Hindlimb muscle (tissue), 1 donor: ENCODE measurements around the gene PPP1R16B. TPM values are rescaled to one million over a fixed set of nuclear protein-coding genes. Genes with fewer than 3 reads are reported as not detected.

Source experiments
- DNase-seq: peaks from one replicate; pipeline ENCODE4 v3.0.0-alpha.2; 2013
- polyA plus RNA-seq: library from polyadenylated mRNA; unstranded; fragments of 120-200 nt; gene quantifications from one replicate; pipeline ENCODE4 v1.2.1, GENCODE V29; 2013; ENCODE audit not compliant: insufficient read length

PPP1R16B gene
- polyA plus RNA-seq, 1 donor: 3.7 TPM

DNA sequence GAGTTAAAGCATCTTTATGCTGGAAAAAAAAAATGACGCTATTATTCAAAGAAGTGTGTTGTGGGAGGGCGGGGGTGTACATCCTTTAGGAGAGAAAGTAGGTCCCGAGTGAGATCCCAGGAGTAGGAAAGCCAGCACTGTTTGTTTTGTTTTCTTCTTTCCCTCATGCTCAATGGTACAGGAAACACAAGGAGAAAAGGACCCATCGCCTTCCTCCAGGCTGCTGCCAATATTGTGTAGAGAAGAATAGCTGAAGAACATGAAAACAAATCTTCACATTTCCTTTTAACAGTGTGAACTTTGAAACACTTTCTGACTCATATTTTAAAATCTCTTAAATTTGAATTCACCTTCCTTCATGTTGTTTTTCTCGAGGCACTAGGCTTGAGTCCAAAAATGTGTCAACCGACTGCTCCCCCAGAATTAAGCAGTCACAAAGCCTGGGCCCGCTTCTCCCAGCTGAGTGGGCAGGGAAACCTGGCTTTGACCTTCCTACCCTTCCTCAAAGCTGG is 22.3 kb downstream of the PPP1R16B start:
- DNase-seq: no peak

DNA sequence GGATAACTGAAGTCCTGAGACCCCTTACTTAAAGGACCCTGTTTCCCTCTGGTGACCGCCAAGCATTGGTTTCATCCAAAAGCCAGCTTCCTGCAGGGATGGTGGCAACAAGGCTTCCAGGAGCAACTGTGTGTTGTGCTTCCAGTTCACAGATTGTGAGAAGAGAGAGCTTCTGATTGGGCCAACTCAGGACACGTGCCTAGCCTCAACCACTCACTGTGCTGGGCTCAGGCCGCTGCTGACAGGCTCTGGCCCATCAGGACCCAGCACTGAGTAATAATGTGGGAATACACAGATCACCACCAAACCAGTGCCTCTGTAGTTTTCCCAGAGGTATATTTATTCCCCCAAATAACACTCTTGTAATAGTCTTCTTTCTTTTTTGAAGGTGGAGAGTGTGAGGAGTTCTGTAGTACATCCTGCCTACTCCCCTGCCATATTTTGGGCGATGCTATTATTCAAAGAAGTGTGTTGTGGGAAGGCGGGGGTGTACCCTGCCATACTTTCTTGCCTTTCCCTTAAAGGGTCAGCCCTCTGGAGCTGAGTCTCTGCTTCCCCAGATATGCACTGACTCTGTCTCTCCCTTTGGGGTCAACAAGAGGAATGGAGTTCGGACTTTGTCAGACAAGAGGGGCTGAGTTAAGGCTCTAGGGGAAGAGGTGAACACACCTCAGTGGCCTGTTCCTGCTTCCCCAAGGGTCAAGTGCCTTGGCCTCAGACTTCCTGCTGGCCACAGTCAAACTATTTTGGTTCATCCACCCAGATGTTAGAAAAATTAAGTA is 23.2 kb downstream of the PPP1R16B start:
- no peak for DNase-seq

DNA sequence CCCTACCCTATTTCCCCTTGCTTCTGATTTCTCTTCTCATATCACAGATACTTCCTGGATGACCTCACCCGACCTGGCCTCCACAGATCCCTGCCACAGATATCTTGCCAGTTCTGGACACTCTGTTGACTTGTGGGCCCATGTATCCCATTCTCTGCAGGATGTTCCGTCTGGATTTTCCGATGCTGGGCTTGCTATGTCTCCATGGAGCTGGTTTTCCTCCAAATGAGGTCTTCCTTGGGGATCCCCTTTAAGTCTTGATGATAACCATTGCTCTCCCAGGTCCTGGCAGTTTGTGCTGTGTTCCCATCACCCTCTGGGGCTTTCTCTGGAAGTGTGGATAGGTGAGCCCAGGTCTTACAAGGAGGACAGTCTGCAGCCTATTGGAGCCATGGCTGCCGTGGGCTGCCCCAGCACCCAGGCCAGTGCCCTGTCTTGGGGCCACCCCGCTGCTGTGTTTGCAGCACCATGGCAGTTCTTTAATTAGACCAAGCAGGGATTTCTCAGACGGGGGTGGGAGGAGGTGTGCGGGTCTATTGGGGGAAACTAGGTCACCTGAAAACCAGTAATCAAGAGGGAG is 23.9 kb downstream of the PPP1R16B start:
- no peak for DNase-seq

DNA sequence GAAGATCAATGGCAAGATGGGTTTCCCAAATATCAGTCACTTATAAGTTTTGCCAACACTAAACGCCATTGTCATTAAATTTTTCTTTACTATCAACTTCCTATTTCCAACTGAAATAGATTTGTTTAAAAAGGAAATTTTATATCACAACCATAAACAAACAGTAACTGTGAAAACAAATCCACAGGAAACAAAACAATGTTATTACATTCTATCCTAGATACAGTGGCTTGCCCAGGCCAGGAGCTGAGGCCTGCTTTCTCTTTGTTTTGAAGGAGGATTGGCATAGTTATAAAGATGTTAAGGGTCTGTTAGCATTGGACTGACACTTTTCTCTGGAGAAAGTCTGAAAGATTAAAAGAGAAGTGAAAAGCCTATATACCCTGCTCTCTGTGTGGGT is 24.9 kb downstream of the PPP1R16B start:
- no peak for DNase-seq

DNA sequence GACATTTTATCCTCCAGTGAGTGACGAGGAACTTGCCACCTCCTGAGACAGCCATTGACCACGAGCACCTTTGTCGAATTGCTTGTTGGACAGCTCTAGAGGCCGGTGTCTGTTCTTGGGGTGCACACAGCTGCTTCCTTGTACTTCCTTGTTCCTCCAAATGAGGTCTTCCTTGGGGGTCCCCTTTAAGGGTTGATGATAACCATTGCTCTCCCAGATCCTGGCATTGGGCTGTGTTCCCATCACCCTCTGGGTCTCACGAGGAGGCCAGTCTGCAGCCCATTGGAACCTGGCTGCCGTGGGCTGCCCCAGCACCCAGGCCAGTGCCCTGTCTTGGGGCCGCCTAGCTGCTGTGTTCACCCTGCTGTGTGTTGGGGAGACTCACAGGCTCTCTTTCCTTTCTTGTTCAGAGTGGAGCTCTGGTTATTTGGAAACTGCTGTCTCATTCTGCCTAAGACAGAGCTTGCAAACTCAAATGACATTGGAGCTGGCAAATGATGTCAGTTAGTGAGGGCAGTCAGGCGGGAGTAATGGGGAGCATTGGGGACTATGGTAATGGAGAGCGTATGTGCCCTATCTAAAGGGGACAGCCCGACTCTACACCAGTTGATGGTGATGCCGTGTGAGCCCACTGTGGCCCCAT is 25.7 kb downstream of the PPP1R16B start:
- DNase-seq: no peak

DNA sequence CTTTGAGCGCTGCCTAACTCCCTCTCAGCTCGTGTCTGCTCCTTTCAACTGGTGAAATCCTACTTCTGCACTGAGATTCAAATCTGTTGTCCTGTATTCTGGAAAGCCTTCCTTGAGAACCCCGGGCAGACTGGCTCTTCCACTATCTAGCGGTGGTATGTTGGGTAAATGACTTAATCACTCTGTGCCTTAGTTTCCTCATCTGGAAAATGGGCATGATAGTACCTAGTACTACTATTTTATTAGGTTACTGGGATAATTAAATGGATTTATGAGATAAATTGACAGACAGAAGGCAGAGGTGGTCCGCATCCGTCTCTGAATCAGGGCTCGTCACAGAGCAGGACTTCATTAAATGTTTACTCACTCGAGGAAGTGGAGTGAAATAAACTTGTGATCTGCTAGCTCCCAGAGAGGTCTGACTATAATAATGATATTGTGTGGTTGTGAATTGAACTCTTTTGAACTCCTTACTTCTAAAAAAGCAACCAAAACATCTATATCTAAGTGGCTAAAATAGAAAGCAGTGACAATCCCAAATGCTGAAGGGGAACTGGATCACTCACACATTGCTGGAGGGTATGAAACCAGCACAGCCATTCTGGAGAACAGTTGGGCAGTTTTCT is 26.6 kb downstream of the PPP1R16B start:
- no peak for DNase-seq

DNA sequence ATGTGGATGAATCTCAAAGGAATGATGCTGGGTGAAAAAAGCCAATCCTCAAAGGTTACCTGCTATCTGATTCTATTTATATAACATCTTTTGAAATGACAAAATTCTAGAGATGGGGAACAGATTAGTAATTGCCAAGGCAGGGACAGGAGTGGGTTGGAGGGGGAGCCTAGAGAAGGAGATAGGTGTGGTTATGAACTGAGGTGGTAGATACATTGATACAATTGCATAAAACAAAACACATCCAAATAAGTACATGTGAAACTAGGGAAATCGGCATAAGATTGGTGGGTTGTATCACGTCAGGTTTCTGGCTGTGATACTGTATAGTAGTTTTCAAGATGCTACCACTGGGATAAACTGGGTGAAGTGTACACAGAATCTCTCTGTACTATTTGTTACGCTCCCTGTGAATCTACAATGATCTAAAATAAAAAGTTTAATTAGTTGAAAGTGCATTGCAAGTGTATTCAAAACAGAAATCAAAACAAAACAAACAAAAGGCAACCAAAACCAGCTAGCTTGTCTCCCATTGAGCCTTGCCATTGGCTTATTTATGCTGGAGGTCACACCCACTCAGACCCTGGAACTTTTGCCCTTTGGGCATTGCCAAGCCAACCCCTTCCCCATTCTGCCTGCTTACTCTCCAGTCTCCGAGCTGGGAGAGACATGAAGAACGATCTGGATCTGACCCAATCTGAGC is 27.8 kb downstream of the PPP1R16B start:
- no peak for DNase-seq

DNA sequence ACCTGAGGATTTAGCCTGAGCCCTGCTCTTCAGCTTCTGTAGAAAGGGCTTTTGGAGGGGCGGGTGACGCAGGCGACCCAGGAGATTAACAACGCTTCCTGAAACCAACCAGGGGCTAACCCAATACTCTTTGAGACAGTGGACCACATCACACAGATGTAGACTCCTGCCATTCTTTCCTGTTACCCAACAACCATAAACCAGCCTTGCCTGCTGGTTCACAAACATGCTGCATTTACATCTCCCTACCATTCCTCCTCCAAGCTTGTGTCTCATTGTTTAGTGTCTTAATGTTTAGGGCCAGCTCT is 28.3 kb downstream of the PPP1R16B start:
- no peak for DNase-seq

DNA sequence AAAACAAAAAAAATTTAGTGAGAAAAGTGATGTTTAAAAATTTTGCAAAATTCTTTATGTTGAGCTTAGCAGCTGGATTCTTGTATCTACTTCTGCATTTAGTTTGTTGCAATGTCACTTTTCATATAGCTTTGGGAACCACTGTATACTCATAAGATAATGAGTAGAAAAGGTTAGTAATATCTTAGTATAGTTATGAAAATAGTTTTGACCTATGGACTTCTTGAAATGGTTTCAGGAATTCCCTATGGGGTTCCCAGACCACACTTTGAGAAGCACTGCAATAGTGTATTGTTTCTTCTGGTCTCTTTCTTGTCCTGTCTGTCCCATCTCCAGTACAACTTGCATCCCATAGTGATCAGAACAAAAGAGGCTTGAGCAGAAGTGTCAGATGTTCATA is 29.4 kb downstream of the PPP1R16B start:
- DNase-seq: no peak

DNA sequence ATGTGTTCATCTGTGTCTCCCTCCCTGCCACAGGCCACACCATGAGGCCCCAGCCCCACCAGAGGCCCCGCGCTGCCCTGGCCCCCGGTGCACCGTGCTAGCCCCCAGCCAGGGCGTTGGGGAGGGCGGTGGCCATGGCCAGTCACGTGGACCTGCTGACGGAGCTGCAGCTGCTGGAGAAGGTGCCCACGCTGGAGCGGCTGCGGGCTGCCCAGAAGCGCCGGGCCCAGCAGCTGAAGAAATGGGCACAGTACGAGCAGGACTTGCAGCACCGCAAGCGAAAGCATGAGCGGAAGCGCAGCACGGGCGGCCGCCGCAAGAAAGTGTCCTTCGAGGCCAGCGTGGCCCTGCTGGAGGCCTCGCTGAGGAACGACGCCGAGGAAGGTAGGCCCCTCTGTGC is 30.3 kb downstream of the PPP1R16B start:
- DNase-seq: no peak

DNA sequence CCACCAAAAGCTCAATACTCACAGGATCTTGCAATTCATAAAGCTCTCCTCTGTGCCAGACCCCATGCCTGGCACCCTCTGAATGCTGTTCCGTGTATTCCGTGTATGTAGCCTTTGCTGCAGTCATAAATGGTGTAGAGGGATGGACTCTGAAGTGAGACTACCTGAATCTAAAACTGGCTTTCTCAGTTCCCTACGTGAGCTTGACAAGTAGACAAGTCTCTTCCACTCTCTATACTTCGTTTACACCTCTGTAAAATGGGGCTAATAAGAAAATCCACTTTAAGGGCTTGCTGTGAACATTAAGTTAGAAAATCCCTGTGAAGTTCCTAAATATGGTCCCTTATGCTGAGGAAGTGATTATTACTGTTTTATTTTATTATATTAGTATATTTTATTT is 31.5 kb downstream of the PPP1R16B start:
- no peak for DNase-seq

DNA sequence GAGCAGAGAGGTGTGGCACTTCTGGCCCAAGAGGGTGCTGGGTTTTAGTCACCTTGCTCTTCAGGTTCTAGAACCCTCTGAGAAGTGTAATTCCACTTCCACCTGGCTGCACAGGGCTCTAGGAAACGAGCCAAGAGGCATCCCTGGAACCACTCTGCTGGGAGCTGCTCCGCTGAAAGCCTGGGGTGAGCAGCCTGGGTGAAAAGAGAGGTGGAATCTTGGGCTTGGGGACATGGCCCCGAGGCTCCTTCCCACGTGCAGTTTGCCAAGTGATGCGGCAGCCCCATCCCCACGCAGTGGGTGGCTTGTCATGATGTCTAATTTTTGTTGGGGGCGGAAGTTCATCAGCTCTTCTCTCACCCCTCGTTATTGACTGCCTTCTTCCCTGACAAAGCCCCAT is 32.8 kb downstream of the PPP1R16B start:
- DNase-seq: no peak

DNA sequence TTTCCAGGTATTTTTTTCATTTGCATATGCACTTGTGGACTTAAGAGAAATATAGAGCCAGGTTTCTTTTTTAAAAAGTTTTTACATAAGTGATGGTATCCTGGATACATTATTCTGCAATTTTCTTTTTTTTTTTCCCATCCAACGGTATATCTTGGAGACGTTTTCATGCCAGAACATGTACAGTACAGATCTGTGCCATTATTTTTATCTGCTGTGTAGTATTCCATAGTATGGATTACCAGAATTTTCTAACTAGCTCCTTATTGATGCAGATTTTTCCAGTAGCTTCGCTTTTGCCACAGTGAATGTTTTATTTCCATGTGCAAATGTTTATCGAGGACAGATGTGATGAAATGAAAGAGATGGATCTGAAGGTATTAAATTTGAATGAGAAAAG is 34.1 kb downstream of the PPP1R16B start:
- DNase-seq: no peak

DNA sequence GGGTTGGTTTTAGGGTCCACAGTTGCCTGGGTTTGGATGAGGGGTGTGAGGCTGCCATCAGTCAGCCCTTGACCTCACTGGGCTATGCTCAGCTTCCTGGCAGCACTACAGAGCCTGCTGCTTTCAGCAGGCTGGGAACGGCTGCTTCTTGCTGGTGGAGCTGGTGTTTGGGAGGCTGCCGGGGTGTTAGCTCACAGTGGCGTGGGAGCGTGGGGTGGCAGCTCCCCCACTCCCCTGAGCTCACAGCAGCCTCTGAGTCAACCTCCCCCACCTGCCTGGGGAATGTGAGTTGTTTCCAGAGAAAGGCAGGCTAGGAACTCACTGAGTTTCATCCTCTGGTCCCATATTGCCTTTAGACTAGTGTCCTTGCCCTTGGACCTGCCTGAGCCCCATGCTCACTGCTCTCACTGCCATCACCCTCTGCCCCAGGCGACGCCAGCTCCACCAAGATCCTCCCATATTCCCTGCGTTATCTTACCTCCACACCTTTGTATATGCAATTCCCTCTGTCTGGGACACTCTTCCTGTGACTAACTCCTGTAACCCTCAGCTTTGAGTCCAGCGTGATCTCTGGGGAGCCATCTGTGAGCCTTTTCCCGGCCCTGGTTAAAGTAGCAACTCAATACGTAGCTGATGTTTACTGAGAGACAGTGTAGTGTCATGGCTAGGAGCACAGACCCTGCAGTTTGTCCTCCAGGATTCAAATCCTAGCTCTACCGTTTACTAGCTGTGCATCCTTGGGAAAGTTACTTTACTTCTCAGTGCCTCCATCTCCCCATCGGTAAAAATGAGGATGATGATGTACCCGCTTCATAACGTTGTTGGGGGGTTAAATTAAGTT is 34.8 kb downstream of the PPP1R16B start:
- no peak for DNase-seq

DNA sequence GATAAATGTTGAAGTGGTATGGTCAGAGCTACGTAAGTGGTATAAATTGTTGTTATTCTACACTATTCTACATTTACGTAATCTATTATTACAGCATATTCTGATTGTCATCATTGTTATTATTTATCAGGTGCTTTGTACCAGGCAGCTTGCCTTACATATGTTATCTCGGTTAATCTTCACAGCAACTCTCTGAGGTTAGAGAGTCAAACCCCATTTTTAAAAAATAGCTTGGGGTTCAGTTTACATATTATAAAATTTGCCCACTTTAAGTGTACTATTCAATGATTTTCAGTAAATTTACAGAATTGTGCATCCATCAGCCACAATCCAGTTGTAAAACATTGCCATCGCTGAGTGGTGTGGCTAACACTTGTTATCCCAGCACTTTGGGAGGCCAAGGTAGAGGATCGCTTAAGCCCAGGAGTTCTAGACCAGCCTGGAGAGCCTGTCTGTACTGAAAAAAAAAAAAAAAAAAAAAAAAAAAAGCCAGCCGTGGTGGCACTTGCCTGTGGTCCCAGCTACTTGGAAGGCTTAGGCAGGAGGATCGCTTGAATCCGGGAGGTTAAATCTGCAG is 35.5 kb downstream of the PPP1R16B start:
- DNase-seq: no peak

DNA sequence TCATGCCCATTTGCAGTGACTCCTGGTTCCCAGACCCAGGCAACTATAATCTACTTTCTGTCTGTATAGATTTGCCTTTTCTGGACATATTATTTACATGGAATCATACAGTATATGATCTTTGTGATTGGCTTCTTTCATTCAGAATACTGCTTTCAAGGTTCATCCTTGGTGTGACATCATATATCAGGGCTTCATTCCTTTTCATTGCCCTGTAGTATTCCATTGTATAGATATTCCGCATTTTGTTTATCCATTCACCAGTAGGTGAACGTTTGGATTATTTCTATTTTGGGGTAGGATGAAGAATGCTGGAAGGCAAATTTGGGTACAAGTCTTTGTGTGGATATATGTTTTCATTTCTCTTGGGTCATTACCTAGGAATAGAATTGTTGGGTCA is 36.1 kb downstream of the PPP1R16B start:
- DNase-seq: no peak

DNA sequence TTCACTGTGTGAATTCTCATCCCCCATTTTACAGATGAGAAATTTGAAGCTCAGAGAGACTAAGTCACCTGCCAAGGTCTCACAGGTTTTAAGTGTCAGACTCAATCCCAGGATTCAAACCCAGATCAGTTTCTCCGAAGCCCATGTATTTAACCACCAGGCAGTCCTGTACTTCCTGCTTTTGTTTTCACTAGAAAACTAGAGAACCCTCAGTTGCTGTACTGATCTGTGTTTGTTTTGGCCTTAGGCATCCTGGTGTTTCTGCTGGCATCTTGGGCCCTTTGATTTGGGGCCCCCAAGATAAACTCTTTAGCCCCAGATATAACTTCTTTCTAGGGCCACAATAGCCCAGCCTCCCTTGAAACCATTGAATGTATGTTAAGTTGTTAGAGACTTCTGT is 36.5 kb downstream of the PPP1R16B start:
- no peak for DNase-seq

DNA sequence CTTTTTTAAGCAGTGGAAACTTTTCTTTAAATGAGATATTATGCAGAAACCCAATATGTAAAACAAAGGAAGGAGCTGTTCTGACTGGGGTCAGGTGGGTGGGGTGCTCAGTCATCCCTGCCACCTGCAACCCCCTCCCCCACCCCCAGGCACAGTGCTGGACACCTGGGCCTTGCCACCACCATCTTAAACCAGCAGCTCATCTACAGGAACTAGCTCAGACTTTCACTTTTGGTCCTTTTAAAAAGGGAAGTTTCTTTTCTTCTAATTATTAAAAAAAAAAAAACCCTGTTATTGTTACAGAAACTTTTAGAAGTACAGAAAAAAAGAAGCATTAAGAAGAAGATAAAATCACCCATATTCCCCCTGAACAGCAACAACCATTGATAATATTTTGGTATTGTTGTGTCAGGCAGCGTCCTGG is 37.1 kb downstream of the PPP1R16B start:
- no peak for DNase-seq

DNA sequence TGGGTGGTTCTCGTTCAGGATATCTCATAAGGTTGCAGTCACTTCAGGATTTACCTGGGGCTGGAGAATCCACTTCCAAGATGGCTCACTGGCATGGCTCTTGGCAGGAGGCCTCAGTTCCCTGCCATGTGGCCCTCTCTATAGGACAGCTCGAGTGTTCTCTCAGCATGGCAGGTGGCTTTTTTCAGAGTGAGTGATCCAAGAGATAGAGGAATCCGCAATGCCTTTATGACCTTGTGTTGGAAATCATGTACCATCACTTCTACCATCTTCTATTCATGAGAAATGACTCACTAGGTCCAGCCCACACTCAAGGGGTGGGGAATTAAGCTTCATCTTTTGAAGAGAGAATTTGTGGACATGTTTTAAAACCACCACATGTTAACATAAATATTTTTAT is 37.8 kb downstream of the PPP1R16B start:
- no peak for DNase-seq

DNA sequence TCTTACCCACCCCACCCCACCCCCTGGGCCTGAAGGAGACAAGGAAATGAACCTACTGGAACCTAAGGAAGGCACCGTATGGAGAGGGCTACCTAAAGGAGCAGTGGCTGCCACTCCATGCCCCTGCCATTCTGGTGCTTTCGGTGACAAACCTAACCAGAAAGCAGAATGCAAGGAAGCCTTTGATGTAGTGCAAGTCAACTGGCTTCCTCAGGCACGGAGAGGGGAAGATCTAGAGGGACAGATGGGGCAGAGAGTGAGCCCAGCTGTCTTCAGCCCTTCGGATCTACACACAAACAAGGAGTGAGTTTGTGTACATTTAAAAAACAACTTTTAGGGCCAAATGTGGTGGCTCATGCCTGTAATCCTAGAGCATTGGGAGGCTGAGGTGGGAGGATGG is 39.5 kb downstream of the PPP1R16B start:
- no peak for DNase-seq

DNA sequence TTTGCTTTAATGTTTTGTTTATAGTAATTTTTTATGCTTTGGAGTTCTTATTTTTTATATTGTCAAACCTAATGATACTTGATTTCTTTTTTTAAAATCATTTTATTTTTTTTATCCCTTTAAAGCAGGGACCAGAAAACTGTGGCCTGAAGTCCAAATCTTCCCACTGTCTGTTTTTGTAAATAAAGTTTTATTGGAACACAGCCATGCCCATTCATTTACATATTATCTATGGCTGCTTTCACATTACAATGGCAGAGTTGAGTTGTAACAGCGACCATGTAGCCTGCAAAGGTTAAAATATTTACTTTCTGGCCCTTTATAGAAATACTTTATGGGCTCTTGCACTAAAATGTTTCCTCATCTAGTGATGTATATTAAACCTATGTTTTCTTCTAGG is 42.3 kb downstream of the PPP1R16B start:
- DNase-seq: no peak

DNA sequence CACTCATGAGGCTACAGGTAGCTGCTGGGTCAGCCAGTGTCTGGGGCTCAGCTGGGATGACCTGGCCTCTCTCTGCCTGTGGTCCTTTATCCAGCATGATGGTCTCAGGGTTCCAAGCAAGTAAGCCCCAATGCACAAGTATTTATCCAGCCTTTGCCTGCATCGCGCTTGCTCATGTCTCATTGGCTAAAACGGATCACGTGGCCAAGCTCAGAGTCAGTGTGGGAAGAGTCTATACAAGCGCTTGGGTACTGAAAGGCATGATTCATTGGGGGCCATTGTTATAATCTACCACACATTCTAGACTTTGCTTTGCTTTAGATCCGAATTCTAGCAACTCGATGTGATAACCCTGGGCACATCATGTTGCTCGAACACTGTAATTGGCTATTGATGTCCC is 48.3 kb downstream of the PPP1R16B start:
- no peak for DNase-seq
